ENCODE data around the gene ZNRF2.
A peak's percentile ranks its signal among the peaks of the same experiment; 100 is the strongest.
"Not testable (repeated sequence)": the region's sequence is repeated elsewhere in the genome, so short reads cannot be mapped to it uniquely, and the experiment has no call there.

Gene ZNRF2

GRCh38 chr7:30367561-30367960 is 83.2 kb downstream of the ZNRF2 start:
- Mint-ChIP-seq H3K36me3 (peaks cover 5% of the 10 kb centered on the region), H3K4me3 (no peak overlapping the region), H3K27ac (no peak overlapping the region), H3K4me1 (no peaks in the 10 kb centered on the region), H3K9me3 (no peaks in the 10 kb centered on the region)
- no peak for DNase-seq (ENCODE audit: low spot score in 2 of 2)
- no peak for ATAC-seq

DNA sequence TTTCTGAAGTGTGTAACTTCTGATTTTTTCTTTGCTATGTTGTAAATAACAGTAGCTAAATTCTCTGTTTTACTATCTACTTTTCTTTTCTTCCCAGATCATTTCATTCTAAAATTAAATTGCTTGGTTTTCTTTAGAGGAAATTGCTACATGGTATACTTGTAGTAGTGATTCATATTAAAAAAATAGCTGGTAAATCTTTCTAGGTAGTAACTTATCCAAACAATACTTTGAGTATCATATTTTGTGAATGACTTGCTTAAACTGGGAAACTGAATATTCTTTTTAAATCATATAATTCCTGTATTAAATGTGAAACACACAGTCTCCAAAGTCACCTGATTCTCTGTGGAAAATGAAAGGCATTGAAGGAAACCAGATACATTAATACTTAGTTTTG is 85.5 kb downstream of the ZNRF2 start:
- no peak overlapping the region for H3K27ac Mint-ChIP-seq
- H3K4me1 Mint-ChIP-seq: no peaks in the 10 kb centered on the region
- no peak for DNase-seq (ENCODE audit: low spot score in 2 of 2)
- peaks cover 5% of the 10 kb centered on the region for H3K36me3 Mint-ChIP-seq
- no peaks in the 10 kb centered on the region for H3K9me3 Mint-ChIP-seq
- ATAC-seq: no peak
- no peak overlapping the region for H3K4me3 Mint-ChIP-seq

- no peaks in the 10 kb centered on the region for H3K4me1 Mint-ChIP-seq
- ATAC-seq (no peak), DNase-seq (ENCODE audit: low spot score in 2 of 2) (no peak)
- no peaks in the 10 kb centered on the region for H3K9me3 Mint-ChIP-seq
- H3K4me3 Mint-ChIP-seq: no peak overlapping the region
- no peaks in the 10 kb centered on the region for H3K36me3 Mint-ChIP-seq
- H3K27ac Mint-ChIP-seq: no peak overlapping the region
Observed at GRCh38 chr7:30371321-30371720, 86.9 kb downstream of the ZNRF2 start.

DNA sequence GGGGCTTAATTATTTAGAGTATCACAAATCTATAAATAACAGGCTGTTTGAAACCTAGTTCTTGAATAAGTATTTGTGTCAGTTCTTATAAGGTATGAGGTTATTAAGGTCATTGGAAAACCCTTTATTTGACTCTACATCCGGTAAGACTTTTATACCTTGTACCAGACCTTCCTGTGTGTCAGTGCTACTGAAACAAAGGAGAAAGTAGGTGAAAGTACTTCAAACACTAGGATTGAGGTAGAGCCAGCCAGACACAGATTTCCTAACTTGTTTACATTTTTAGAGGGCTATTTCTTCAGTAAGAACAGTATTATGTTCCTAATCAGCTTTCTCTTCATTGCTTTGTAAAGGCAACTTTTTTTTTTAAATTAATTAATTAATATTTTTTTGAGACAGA is 93.9 kb downstream of the ZNRF2 start:
- no peak overlapping the region for H3K27ac Mint-ChIP-seq
- H3K9me3 Mint-ChIP-seq: no peaks in the 10 kb centered on the region
- DNase-seq (ENCODE audit: low spot score in 2 of 2) (no peak), ATAC-seq (no peak)
- H3K4me1 Mint-ChIP-seq: no peaks in the 10 kb centered on the region
- H3K36me3 Mint-ChIP-seq: no peaks in the 10 kb centered on the region
- H3K4me3 Mint-ChIP-seq: no peak overlapping the region

GRCh38 chr7:30379131-30379530 is 94.7 kb downstream of the ZNRF2 start:
- no peak for ATAC-seq
- DNase-seq (ENCODE audit: low spot score in 2 of 2): no peak
- no peaks in the 10 kb centered on the region for H3K36me3 Mint-ChIP-seq
- H3K4me1 Mint-ChIP-seq: no peaks in the 10 kb centered on the region
- no peak overlapping the region for H3K27ac Mint-ChIP-seq
- H3K4me3 Mint-ChIP-seq: no peak overlapping the region
- no peaks in the 10 kb centered on the region for H3K9me3 Mint-ChIP-seq

GRCh38 chr7:30379741-30380140 is 95.3 kb downstream of the ZNRF2 start:
- no peak for DNase-seq (ENCODE audit: low spot score in 2 of 2)
- no peak overlapping the region for H3K27ac Mint-ChIP-seq
- H3K36me3 Mint-ChIP-seq: no peaks in the 10 kb centered on the region
- H3K4me1 Mint-ChIP-seq: no peaks in the 10 kb centered on the region
- no peaks in the 10 kb centered on the region for H3K9me3 Mint-ChIP-seq
- ATAC-seq: no peak
- no peak overlapping the region for H3K4me3 Mint-ChIP-seq

- Mint-ChIP-seq H3K4me3 (no peak overlapping the region), H3K9me3 (no peaks in the 10 kb centered on the region), H3K4me1 (no peaks in the 10 kb centered on the region), H3K27ac (no peak overlapping the region), H3K36me3 (no peaks in the 10 kb centered on the region)
- no peak for DNase-seq (ENCODE audit: low spot score in 2 of 2)
- no peak for ATAC-seq
Observed at GRCh38 chr7:30380294-30380693, 95.9 kb downstream of the ZNRF2 start.

- not testable (repeated sequence) for H3K9me3 Mint-ChIP-seq; H3K4me1 Mint-ChIP-seq; H3K27ac Mint-ChIP-seq; H3K36me3 Mint-ChIP-seq; H3K4me3 Mint-ChIP-seq; DNase-seq (ENCODE audit: low spot score in 2 of 2); ATAC-seq
Observed at GRCh38 chr7:30380824-30381223, 96.4 kb downstream of the ZNRF2 start.

- no peaks in the 10 kb centered on the region for H3K4me1 Mint-ChIP-seq
- no peak overlapping the region for H3K27ac Mint-ChIP-seq
- DNase-seq (ENCODE audit: low spot score in 2 of 2): no peak
- H3K4me3 Mint-ChIP-seq: no peak overlapping the region
- no peaks in the 10 kb centered on the region for H3K36me3 Mint-ChIP-seq
- no peaks in the 10 kb centered on the region for H3K9me3 Mint-ChIP-seq
- ATAC-seq: no peak
Observed at GRCh38 chr7:30382607-30383006, 98.2 kb downstream of the ZNRF2 start.

DNA sequence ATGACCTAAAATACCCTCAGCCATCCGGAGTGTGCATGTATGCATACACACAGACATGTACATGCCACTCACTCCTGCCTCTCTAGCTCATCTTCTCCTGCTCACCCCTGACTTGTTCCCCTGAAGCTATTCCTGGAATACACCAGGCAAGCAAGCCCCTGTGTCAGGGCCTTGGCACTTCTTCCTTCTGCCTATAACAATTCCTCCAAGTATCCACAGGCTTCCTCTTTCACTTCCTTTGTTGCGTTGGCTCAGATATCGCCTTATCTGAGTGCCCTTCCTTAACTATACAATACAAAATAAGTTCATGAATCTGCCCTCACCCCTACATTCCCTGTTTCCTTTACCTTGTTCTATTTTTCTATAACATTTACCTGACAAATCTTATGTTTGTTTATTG is 105.4 kb downstream of the ZNRF2 start:
- H3K36me3 Mint-ChIP-seq: no peaks in the 10 kb centered on the region
- DNase-seq (ENCODE audit: low spot score in 2 of 2) (no peak), ATAC-seq (no peak)
- no peaks in the 10 kb centered on the region for H3K4me1 Mint-ChIP-seq
- H3K9me3 Mint-ChIP-seq: no peaks in the 10 kb centered on the region
- H3K27ac Mint-ChIP-seq: no peak overlapping the region
- no peak overlapping the region for H3K4me3 Mint-ChIP-seq

GRCh38 chr7:30390736-30391636 is 106.6 kb downstream of the ZNRF2 start:
- Mint-ChIP-seq H3K9me3 (no peaks in the 10 kb centered on the region), H3K27ac (no peak overlapping the region)
- peak; percentile 89 for ATAC-seq

GRCh38 chr7:30391806-30392205 is 107.4 kb downstream of the ZNRF2 start:
- no peaks in the 10 kb centered on the region for H3K4me1 Mint-ChIP-seq
- H3K9me3 Mint-ChIP-seq: no peaks in the 10 kb centered on the region
- no peaks in the 10 kb centered on the region for H3K36me3 Mint-ChIP-seq
- DNase-seq (ENCODE audit: low spot score in 2 of 2): no peak
- no peak overlapping the region for H3K27ac Mint-ChIP-seq
- H3K4me3 Mint-ChIP-seq: no peak overlapping the region
- ATAC-seq: no peak

More at GRCh38 chr7:30390736-30391636, 106.6 kb downstream of the ZNRF2 start:
- Mint-ChIP-seq H3K4me1 (no peaks in the 10 kb centered on the region), H3K4me3 (no peak overlapping the region), H3K36me3 (no peaks in the 10 kb centered on the region)
- no peak for DNase-seq (ENCODE audit: low spot score in 2 of 2)

DNA sequence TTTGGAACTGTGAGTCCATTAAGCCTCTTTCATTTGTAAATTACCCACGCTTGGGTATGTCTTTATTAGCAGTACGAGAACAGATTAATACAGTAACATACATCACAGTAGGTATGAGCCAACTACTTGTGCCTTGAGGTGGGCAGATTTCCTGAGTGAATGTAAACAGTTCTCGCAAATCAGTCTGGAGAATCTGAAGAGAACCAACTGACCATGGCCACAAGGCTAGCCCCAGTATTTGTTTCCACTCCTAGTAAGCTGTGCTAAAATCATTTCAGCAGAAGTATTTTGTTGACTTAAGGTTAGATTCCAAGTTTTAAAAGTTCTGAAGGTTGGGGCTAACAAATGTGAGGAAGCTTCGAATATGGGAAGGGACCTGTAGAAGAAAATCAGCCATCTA is 111.3 kb downstream of the ZNRF2 start:
- Mint-ChIP-seq H3K9me3 (no peaks in the 10 kb centered on the region), H3K4me1 (no peaks in the 10 kb centered on the region), H3K36me3 (no peaks in the 10 kb centered on the region), H3K4me3 (no peak overlapping the region), H3K27ac (no peak overlapping the region)
- ATAC-seq (no peak), DNase-seq (ENCODE audit: low spot score in 2 of 2) (no peak)

- Mint-ChIP-seq H3K9me3 (no peaks in the 10 kb centered on the region), H3K36me3 (no peaks in the 10 kb centered on the region), H3K4me3 (no peak overlapping the region), H3K4me1 (no peaks in the 10 kb centered on the region), H3K27ac (no peak overlapping the region)
- no peak for DNase-seq (ENCODE audit: low spot score in 2 of 2)
- ATAC-seq: no peak
Observed at GRCh38 chr7:30396389-30396788, 112.0 kb downstream of the ZNRF2 start.

- no peak overlapping the region for H3K4me3 Mint-ChIP-seq
- no peaks in the 10 kb centered on the region for H3K36me3 Mint-ChIP-seq
- no peak for ATAC-seq
- H3K4me1 Mint-ChIP-seq: no peaks in the 10 kb centered on the region
- H3K9me3 Mint-ChIP-seq: no peaks in the 10 kb centered on the region
- H3K27ac Mint-ChIP-seq: no peak overlapping the region
- DNase-seq (ENCODE audit: low spot score in 2 of 2): no peak
Observed at GRCh38 chr7:30403477-30403876, 119.1 kb downstream of the ZNRF2 start.

DNA sequence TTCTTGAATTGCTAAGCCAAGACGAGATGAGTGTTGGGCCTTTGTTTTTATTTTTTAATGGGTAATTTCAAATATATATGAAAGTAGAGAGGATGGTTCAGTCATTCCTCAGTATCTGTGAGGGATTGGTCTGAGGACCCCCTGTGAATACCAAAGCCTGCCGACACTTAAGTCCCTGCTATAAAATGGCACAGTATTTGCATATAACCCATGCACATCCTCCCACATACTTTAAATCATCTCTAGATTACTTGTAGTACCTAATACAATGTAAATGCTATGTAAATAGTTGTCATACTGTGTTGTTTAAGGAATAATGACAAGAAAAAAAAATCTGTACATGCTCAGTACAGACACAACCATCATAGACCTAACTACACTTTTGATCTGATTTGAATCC is 120.8 kb downstream of the ZNRF2 start:
- H3K27ac Mint-ChIP-seq: no peak overlapping the region
- no peaks in the 10 kb centered on the region for H3K4me1 Mint-ChIP-seq
- DNase-seq (ENCODE audit: low spot score in 2 of 2) (no peak), ATAC-seq (no peak)
- H3K36me3 Mint-ChIP-seq: no peaks in the 10 kb centered on the region
- no peaks in the 10 kb centered on the region for H3K9me3 Mint-ChIP-seq
- H3K4me3 Mint-ChIP-seq: no peak overlapping the region

Measured in stimulated activated effector memory CD8-positive, alpha-beta T cell treated with anti-CD3 and anti-CD28 coated beads, Interleukin-12 subunit alpha, Interleukin-12 subunit beta, amount 100 ng/mL, for 72 hours (primary cell).